Osteoblast (primary cell): Measurements from ENCODE around the gene NFIA. TPM values are rescaled to one million over a fixed set of nuclear protein-coding genes. Genes with fewer than 3 reads are reported as not detected.

Source experiments
- DNase-seq: peaks from one replicate; pipeline ENCODE4 v3.0.0; 2011; ENCODE audit warnings: low spot score, mixed read lengths; ENCODE audit not compliant: insufficient read length; ENCODE audit errors: missing footprints
- H2AFZ ChIP-seq: 2 replicates; pipeline ENCODE4 v1.6.0; 2011; ENCODE audit warnings: mild to moderate bottlenecking, low read length
- H3K27ac ChIP-seq: 2 replicates; pipeline ENCODE4 v1.5.1; 2011; ENCODE audit warnings: mild to moderate bottlenecking, low read depth, low read length, moderate library complexity
- H3K27me3 ChIP-seq: 2 replicates; pipeline ENCODE4 v1.6.0; 2012; ENCODE audit warnings: mild to moderate bottlenecking, control low read depth, inconsistent platforms, low read length, moderate library complexity; ENCODE audit not compliant: insufficient read depth
- H3K36me3 ChIP-seq: 2 replicates; pipeline ENCODE4 v1.5.1; 2011; ENCODE audit warnings: mild to moderate bottlenecking, low read length, control low read depth, moderate library complexity; ENCODE audit not compliant: insufficient read depth
- H3K4me1 ChIP-seq: 2 replicates; pipeline ENCODE4 v1.5.1; 2011; ENCODE audit warnings: mild to moderate bottlenecking, low read length, control low read depth, moderate library complexity; ENCODE audit not compliant: insufficient read depth
- H3K4me2 ChIP-seq: 2 replicates; pipeline ENCODE4 v1.6.0; 2011; ENCODE audit warnings: mild to moderate bottlenecking, low read length; ENCODE audit not compliant: insufficient read depth
- H3K4me3 ChIP-seq: fragments of 200-600 bp; sonication (generic); 3 replicates; pipeline ENCODE4 v1.5.1; 2012; ENCODE audit warnings: mild to moderate bottlenecking, low read length, inconsistent platforms; ENCODE audit not compliant: insufficient read depth
- H3K79me2 ChIP-seq: 2 replicates; pipeline ENCODE4 v1.6.0; 2012; ENCODE audit warnings: mild to moderate bottlenecking, low read length, control low read depth, inconsistent platforms; ENCODE audit not compliant: insufficient read depth
- H3K9me3 ChIP-seq: 2 replicates; pipeline ENCODE4 v1.5.1; 2011; ENCODE audit warnings: low read depth, low read length, control low read depth
- H4K20me1 ChIP-seq: 2 replicates; pipeline ENCODE4 v1.6.0; 2012; ENCODE audit warnings: mild to moderate bottlenecking, low read length, control low read depth; ENCODE audit not compliant: insufficient read depth
- total RNA-seq: library from RNA; depleted of rRNA; stranded (reverse); fragments of >200 nt; gene quantifications from 2 replicates; pipeline ENCODE4 v1.2.3, GENCODE V29; 2012
- TF ChIP-seq, protein P1 (sequence below): IDR thresholded peaks from 2 replicates; pipeline ENCODE4 v1.5.1; 2011; ENCODE audit warnings: mild to moderate bottlenecking, low read depth, low read length, moderate library complexity; ENCODE audit errors: extremely low read depth

NFIA gene
- total RNA-seq, 1 donor = 7.2 TPM

- Histone ChIP-seq H3K27ac (no peak overlapping the region), H3K36me3 (no peaks in the 10 kb centered on the region), H3K27me3 (no peaks in the 10 kb centered on the region), H3K4me1 (no peaks in the 10 kb centered on the region), H3K4me3 (no peak overlapping the region), H2AFZ (no peak overlapping the region), H3K79me2 (no peaks in the 10 kb centered on the region), H3K4me2 (no peak overlapping the region), H4K20me1 (no peaks in the 10 kb centered on the region), H3K9me3 (no peaks in the 10 kb centered on the region)
- no peak for DNase-seq
- TF ChIP-seq, protein P1, sequence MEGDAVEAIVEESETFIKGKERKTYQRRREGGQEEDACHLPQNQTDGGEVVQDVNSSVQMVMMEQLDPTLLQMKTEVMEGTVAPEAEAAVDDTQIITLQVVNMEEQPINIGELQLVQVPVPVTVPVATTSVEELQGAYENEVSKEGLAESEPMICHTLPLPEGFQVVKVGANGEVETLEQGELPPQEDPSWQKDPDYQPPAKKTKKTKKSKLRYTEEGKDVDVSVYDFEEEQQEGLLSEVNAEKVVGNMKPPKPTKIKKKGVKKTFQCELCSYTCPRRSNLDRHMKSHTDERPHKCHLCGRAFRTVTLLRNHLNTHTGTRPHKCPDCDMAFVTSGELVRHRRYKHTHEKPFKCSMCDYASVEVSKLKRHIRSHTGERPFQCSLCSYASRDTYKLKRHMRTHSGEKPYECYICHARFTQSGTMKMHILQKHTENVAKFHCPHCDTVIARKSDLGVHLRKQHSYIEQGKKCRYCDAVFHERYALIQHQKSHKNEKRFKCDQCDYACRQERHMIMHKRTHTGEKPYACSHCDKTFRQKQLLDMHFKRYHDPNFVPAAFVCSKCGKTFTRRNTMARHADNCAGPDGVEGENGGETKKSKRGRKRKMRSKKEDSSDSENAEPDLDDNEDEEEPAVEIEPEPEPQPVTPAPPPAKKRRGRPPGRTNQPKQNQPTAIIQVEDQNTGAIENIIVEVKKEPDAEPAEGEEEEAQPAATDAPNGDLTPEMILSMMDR = no peak
Measured at GRCh38 chr1:61378494-61379180, 296.3 kb downstream of the NFIA start.

- H4K20me1 ChIP-seq = no peaks in the 10 kb centered on the region
- no peaks in the 10 kb centered on the region for H3K27me3 ChIP-seq
- H2AFZ ChIP-seq = no peak overlapping the region
- no peaks in the 10 kb centered on the region for H3K36me3 ChIP-seq
- H3K4me2 ChIP-seq = no peak overlapping the region
- DNase-seq = no peak
- no peak overlapping the region for H3K4me3 ChIP-seq
- no peak overlapping the region for H3K27ac ChIP-seq
- TF ChIP-seq, protein P1 = no peak
- no peaks in the 10 kb centered on the region for H3K9me3 ChIP-seq
- no peaks in the 10 kb centered on the region for H3K4me1 ChIP-seq
- H3K79me2 ChIP-seq = no peaks in the 10 kb centered on the region
Measured at GRCh38 chr1:61379693-61380092, 297.3 kb downstream of the NFIA start.

GRCh38 chr1:61380561-61380960 is 298.2 kb downstream of the NFIA start:
- Histone ChIP-seq H3K27ac (no peak overlapping the region), H3K4me1 (no peaks in the 10 kb centered on the region), H3K9me3 (no peaks in the 10 kb centered on the region), H3K36me3 (no peaks in the 10 kb centered on the region), H3K79me2 (no peaks in the 10 kb centered on the region), H3K4me2 (no peak overlapping the region), H4K20me1 (no peaks in the 10 kb centered on the region), H3K4me3 (no peak overlapping the region), H3K27me3 (no peaks in the 10 kb centered on the region), H2AFZ (no peak overlapping the region)
- TF ChIP-seq, protein P1 = no peak
- no peak for DNase-seq

GRCh38 chr1:61386323-61386722 is 304.0 kb downstream of the NFIA start:
- no peaks in the 10 kb centered on the region for H4K20me1 ChIP-seq
- no peaks in the 10 kb centered on the region for H3K9me3 ChIP-seq
- H3K27ac ChIP-seq = no peak overlapping the region
- TF ChIP-seq, protein P1 = no peak
- no peak overlapping the region for H2AFZ ChIP-seq
- no peaks in the 10 kb centered on the region for H3K27me3 ChIP-seq
- H3K36me3 ChIP-seq = no peaks in the 10 kb centered on the region
- H3K4me1 ChIP-seq = peaks cover 11% of the 10 kb centered on the region
- no peak for DNase-seq
- H3K4me2 ChIP-seq = no peak overlapping the region
- no peaks in the 10 kb centered on the region for H3K79me2 ChIP-seq
- no peak overlapping the region for H3K4me3 ChIP-seq
